K562 (cell line): Measurements from ENCODE around the gene GPATCH4.

Source experiments
- KLF10 ChIP-seq: fragments of 250-450 bp; sonication (Bioruptor Pico); IDR thresholded peaks from 2 replicates; pipeline ENCODE4 v1.6.1; 2021; ENCODE audit warnings: matching md5 sums
- TF ChIP-seq, protein P1 (sequence below): fragments of 450-650 bp; IDR thresholded peaks from 2 replicates; pipeline ENCODE4 v1.6.1; 2017; ENCODE audit warnings: mild to moderate bottlenecking, moderate library complexity

DNA sequence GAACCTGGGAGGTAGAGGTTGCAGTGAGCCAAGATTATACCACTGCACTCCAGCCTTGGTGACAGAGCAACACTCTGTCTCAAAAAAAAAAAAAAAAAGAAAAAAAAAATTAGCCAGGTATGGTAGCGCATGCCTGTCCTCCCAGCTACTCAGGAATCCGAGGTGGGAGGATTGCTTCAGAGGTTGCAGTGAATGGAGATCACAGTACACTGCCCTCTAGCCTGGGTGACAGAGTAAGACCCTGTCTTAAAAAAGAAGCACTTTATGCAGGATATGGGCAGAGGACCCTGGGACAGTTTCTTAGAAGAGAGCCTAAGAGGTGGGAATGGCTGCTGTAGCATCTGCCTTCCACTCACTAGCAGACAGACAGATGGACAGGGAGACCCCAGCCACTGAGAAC, 51.9 kb downstream of the GPATCH4 start:
- no peak for TF ChIP-seq KLF10 (CRISPR knock-in tag)
- TF ChIP-seq, protein P1, sequence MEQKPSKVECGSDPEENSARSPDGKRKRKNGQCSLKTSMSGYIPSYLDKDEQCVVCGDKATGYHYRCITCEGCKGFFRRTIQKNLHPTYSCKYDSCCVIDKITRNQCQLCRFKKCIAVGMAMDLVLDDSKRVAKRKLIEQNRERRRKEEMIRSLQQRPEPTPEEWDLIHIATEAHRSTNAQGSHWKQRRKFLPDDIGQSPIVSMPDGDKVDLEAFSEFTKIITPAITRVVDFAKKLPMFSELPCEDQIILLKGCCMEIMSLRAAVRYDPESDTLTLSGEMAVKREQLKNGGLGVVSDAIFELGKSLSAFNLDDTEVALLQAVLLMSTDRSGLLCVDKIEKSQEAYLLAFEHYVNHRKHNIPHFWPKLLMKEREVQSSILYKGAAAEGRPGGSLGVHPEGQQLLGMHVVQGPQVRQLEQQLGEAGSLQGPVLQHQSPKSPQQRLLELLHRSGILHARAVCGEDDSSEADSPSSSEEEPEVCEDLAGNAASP: no peak
